AG10803 (cell line): ENCODE results near the gene CCDC83.
A peak's percentile ranks its signal among the peaks of the same experiment; 100 is the strongest.

Experiments
- DNase-seq: peaks from one replicate; pipeline ENCODE4 v3.0.0; 2010; ENCODE audit warnings: low read depth
- H3K4me3 ChIP-seq: 2 replicates; pipeline ENCODE4 v1.5.1; 2011; ENCODE audit warnings: mild to moderate bottlenecking, low read length, control low read depth
- TF ChIP-seq, protein P1 (sequence below): conservative IDR thresholded peaks from 2 replicates; pipeline ENCODE4 v1.5.1; 2011; ENCODE audit warnings: mild to moderate bottlenecking, low read length, control low read depth, inconsistent platforms

Gene CCDC83

DNA sequence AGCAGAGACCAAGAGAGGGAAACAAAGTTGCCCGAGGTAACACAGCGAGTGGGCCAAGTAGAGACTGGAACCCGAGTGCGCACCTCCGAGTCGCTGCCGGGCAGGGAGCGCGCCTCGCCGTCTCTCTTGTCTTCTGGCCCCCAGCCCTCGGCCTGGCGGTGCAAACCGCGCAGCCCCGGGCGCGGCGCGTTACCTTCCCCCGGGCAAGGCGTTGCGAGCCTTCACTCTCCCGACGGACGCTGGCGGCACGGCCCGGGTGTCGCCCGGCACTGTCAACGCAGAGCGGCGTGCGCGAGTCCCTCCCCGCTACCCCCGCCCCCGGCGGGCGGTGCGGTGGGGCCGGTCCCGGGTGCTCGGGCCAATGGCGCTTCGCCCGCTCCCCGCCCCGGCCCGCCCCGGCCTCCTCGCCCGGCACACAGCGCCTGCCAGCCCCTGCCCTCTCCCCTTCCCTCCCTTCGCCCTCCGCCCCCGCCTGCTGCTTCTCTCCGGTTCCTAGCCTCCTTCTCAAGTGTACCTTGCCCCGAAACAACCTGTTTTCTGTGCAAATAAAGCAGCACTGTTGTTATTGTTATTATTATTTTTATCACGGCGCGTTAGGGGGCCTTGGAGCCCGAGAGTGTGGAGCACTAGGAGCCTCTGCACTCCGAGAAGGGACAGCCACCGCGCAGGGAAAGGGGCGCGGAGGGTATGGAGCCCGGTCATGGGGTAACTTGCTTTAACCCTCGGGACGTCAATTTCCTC is 44.1 kb upstream of the CCDC83 start, which contains the start of gene SYTL2:
Gene SYTL2 (minus strand): TSS at position 271 of the 741 bp plus-strand sequence. CDS start 53,416 bp downstream, outside the sequence.
- peak; percentile 51 for DNase-seq
- TF ChIP-seq, protein P1, sequence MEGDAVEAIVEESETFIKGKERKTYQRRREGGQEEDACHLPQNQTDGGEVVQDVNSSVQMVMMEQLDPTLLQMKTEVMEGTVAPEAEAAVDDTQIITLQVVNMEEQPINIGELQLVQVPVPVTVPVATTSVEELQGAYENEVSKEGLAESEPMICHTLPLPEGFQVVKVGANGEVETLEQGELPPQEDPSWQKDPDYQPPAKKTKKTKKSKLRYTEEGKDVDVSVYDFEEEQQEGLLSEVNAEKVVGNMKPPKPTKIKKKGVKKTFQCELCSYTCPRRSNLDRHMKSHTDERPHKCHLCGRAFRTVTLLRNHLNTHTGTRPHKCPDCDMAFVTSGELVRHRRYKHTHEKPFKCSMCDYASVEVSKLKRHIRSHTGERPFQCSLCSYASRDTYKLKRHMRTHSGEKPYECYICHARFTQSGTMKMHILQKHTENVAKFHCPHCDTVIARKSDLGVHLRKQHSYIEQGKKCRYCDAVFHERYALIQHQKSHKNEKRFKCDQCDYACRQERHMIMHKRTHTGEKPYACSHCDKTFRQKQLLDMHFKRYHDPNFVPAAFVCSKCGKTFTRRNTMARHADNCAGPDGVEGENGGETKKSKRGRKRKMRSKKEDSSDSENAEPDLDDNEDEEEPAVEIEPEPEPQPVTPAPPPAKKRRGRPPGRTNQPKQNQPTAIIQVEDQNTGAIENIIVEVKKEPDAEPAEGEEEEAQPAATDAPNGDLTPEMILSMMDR = no peak
- peak within 1 kb of the TSS; percentile 74 for H3K4me3 ChIP-seq

- TF ChIP-seq, protein P1 = no peak
- DNase-seq = no peak
- H3K4me3 ChIP-seq = peak overlapping the region; percentile 74
Observed at GRCh38 chr11:85811624-85812023, 43.6 kb upstream of the CCDC83 start.

DNA sequence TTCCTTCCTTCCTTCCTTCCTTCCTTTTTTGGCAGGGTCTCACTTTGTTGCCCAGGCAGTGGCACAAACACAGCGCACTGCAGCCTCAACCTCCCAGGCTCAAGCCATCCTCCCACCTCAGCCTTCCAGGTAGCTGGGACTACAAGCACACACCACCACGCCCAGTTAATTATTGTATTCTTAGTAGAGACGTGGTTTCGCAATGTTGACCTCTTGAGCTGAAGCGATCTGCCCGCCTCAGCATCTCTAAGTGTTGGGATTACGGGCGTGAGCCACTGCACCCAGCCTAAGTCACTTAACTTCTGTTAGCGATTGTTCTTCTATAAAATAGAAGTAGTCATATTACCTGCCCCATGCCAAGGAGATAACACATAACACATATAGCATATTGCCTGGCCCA is 41.5 kb upstream of the CCDC83 start:
- no peak overlapping the region for H3K4me3 ChIP-seq
- TF ChIP-seq, protein P1 = no peak
- DNase-seq = no peak

DNA sequence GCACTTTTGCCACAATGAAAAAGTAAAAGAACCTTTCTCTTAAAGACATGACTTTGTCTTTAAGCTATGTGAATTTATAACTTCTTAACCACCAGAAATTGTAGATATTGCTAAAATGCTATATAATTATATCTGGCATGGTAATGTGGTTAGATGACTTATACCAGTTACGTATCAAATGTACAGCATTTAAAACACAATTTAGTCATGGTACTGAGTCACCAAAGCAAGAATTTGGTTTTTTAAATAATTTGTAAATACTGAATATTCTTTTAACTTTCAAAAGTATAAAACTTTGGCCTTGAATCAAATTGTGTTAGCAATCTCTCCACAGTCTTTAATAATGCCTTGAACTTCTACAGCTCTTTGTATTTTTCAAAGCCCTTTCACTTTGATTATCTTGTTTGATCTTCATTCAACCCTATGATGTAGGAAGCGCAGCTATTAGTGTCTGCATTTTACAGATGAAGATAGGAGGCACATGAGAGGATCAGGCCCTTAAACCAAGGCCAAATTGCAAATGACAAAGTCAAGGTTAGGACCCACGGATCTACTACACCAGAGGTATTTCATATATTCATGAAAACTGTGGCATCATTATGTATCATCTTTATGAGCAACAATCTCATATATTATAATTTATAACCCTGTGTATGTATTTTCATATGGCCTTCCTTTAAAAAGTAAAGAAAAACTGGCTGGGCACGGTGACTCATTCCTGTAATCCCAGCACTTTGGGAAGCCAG is 39.8 kb upstream of the CCDC83 start:
- TF ChIP-seq, protein P1 = no peak
- DNase-seq = peak; percentile 91
- H3K4me3 ChIP-seq = no peak overlapping the region

GRCh38 chr11:85819441-85819840 is 35.7 kb upstream of the CCDC83 start:
- TF ChIP-seq, protein P1 = no peak
- no peak overlapping the region for H3K4me3 ChIP-seq
- DNase-seq = no peak

GRCh38 chr11:85821636-85822035 is 33.5 kb upstream of the CCDC83 start:
- TF ChIP-seq, protein P1 = no peak
- no peak overlapping the region for H3K4me3 ChIP-seq
- peak; percentile 24 for DNase-seq
